ENCODE results near the gene COX4I1.

DNA sequence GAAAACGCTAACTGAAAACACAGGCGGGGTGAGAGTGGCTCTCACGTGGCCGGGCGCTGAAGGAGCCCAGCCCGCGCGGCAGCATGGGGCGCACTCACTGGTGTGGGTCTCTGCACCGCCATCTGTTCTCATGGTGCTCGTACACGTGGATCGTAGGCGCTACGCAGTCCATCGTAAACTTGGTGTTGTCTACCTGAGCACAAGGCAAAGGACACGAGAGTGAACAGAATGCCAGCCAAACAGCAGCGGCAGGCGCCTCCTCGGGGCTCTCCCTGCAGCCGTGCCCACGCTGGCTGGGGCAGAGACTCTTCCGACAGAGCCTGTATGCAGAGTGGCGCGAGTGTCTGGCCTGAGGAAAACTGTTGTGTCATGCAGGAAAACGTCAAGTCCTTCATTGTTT, 19.2 kb upstream of the COX4I1 start:
- TF ChIP-seq, protein P1, sequence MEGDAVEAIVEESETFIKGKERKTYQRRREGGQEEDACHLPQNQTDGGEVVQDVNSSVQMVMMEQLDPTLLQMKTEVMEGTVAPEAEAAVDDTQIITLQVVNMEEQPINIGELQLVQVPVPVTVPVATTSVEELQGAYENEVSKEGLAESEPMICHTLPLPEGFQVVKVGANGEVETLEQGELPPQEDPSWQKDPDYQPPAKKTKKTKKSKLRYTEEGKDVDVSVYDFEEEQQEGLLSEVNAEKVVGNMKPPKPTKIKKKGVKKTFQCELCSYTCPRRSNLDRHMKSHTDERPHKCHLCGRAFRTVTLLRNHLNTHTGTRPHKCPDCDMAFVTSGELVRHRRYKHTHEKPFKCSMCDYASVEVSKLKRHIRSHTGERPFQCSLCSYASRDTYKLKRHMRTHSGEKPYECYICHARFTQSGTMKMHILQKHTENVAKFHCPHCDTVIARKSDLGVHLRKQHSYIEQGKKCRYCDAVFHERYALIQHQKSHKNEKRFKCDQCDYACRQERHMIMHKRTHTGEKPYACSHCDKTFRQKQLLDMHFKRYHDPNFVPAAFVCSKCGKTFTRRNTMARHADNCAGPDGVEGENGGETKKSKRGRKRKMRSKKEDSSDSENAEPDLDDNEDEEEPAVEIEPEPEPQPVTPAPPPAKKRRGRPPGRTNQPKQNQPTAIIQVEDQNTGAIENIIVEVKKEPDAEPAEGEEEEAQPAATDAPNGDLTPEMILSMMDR (IDR thresholded peaks at IDR 0.05; ENCODE audit: low read depth, low read length): no peak
- TF ChIP-seq EZH2phosphoT487 (IDR thresholded peaks at IDR 0.05; ENCODE audit: low read depth): no peak
